Ovary (tissue), 9 donors: ENCODE results near the gene TREML1. TPM values are rescaled to one million over a fixed set of nuclear protein-coding genes. Genes with fewer than 3 reads are reported as not detected.
"Not testable (repeated sequence)": the region's sequence is repeated elsewhere in the genome, so short reads cannot be mapped to it uniquely, and the experiment has no call there.

Source experiments
- DNase-seq, 5 donors: peaks; one replicate each; pipeline ENCODE4 v3.0.0-alpha.2; 2019 to 2020
- H3K27ac ChIP-seq, 2 donors: fragments of 200-600 bp; one replicate each; pipeline versions ENCODE4 v1.5.1 to v1.8.0; 2019 to 2022
- H3K27me3 ChIP-seq: fragments of 200-600 bp; one replicate; pipeline ENCODE4 v1.8.0; 2022
- H3K36me3 ChIP-seq: fragments of 200-600 bp; sonication (generic); one replicate; pipeline ENCODE4 v1.5.1; 2019
- H3K4me1 ChIP-seq: one replicate; pipeline ENCODE4 v1.8.1; 2013; ENCODE audit warnings: mild to moderate bottlenecking, moderate library complexity; ENCODE audit not compliant: insufficient read depth
- H3K4me3 ChIP-seq: fragments of 200-600 bp; sonication (generic); one replicate; pipeline ENCODE4 v1.5.1; 2017
- H3K9me3 ChIP-seq, 2 donors: fragments of 200-600 bp in 1 of 2; sonication (generic) in 1 of 2; one replicate each; pipeline versions ENCODE4 v1.5.1 to v1.8.1; 2013 to 2019; ENCODE audit warnings: mild to moderate bottlenecking in 1 of 2, moderate library complexity in 1 of 2
- CTCF ChIP-seq, 3 donors: fragments of 450-650 bp in 2 of 3; fragments of 200-600 bp in 1 of 3; IDR thresholded peaks; one replicate each; pipeline versions ENCODE4 v1.5.1 to v1.8.0; 2016 to 2022; ENCODE audit warnings: antibody characterized with exemption in 3 of 3, mild to moderate bottlenecking in 1 of 3
- EP300 ChIP-seq: sonication (generic); formaldehyde crosslinking; IDR thresholded peaks from one replicate; pipeline ENCODE4 v1.6.1; 2017; ENCODE audit warnings: antibody characterized with exemption
- POLR2A ChIP-seq: fragments of 450-650 bp; IDR thresholded peaks from one replicate; pipeline ENCODE4 v1.6.1; 2017; ENCODE audit warnings: antibody characterized with exemption, mild to moderate bottlenecking, moderate library complexity
- WGBS, 3 donors: extraction: QIAGEN DNeasy Blood & Tissue Kit in 1 of 3; methylation state at CpG; one replicate each; pipeline versions ENCODE4 v1.1.5 to v1.1.7; 2013 to 2017; 5-methylcytosine and 5-hydroxymethylcytosine counted together
- intact Hi-C, 4 donors: fragments of 100-400 bp; cut with DNase I; formaldehyde crosslinking; loops; one replicate each; pipeline versions ENCODE4 v1.11.0 to v1.15.1; 2022 to 2023
- polyA plus RNA-seq, 2 donors: library from polyadenylated mRNA; stranded (reverse); fragments of 200-250 nt in 1 of 2; fragments of 350-450 nt in 1 of 2; fragmentation: Illumina TruSeq in 1 of 2; extraction: RNeasy Lipid Tissue Mini Kit (QIAGEN cat#74804) in 1 of 2; gene quantifications; one replicate each; pipeline ENCODE4 v1.2.3, GENCODE V29; 2013 to 2014
- total RNA-seq, 7 donors: library from RNA; depleted of rRNA in 2 of 7; stranded (reverse); fragments of >200 nt in 2 of 7; fragmentation: NEBNext Ultra II Directional in 3 of 7; extraction: Animal tissue kit (Norgen Biotek cat#: 25700) in 3 of 7; gene quantifications; one replicate each; pipeline versions ENCODE4 v1.1.0 to v1.2.4, GENCODE V29; 2016 to 2023
- donor health status: DM: no; HTN: no; CAD: no; lungs with moderate emphysema.
- donor health status: DM: no; HTN: no; CAD: no.
- donor health status: Bipolar disorder and iron deficiency.
- donor health status: DM: yes; HTN: yes; CAD: no.
- donor health status: DM: no; HTN: no; CAD: no.
- donor health status: DM: yes; HTN: yes; CAD: no.

Gene TREML1
- total and polyA plus RNA-seq, 9 donors, result 0.16 to 3.8 (median 0.38) TPM; not detected in 5

- no peak overlapping the region for H3K4me3 ChIP-seq
- no peaks in the 10 kb centered on the region for H3K4me1 ChIP-seq
- H3K36me3 ChIP-seq, result no peaks in the 10 kb centered on the region
- no peaks in the 10 kb centered on the region for H3K9me3 ChIP-seq
- no peaks in the 10 kb centered on the region for H3K27me3 ChIP-seq
- WGBS, 3 donors, result 91 to 99% (median 97%) methylated on average over 1 of the region's 1 CpG
- intact Hi-C loops, result no loop called here
- H3K27ac ChIP-seq, result no peak overlapping the region
- no peak for TF ChIP-seq POLR2A
- no peak for TF ChIP-seq CTCF (IDR thresholded peaks at IDR 0.05)
- TF ChIP-seq EP300, result no peak
- no peak for DNase-seq
Observed at GRCh38 chr6:41120058-41120457, 34.1 kb downstream of the TREML1 start.

GRCh38 chr6:41119508-41119907, 34.6 kb downstream of the TREML1 start:
- Histone ChIP-seq H3K9me3 (no peaks in the 10 kb centered on the region), H3K4me1 (no peaks in the 10 kb centered on the region), H3K4me3 (no peak overlapping the region), H3K36me3 (no peaks in the 10 kb centered on the region), H3K27ac (no peak overlapping the region), H3K27me3 (no peaks in the 10 kb centered on the region)
- 63 to 74% (median 65%) methylated on average over 1 of the region's 1 CpG for WGBS, 3 donors
- intact Hi-C loops, result no loop called here
- DNase-seq, result no peak
- TF ChIP-seq POLR2A, result no peak
- TF ChIP-seq CTCF (IDR thresholded peaks at IDR 0.05), result no peak
- TF ChIP-seq EP300, result no peak

DNA sequence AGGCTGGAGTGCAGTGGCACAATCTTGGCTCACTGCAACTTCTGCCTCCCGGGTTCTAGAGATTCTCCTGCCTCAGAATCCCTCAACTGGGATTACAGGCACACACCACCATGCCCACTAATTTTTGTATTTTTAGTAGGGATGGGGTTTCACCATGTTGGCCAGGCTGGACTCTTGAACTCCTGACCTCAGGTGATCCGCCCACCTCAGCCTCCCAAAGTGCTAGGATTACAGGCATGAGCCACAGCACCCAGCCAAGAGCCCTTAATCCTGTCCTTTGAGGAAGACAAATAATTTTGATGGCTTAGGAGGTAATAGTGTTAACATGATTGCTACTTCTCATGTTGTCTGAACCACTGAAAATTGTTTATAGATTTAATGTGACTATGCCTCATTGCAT, 39.1 kb downstream of the TREML1 start:
- DNase-seq, H3K27ac ChIP-seq, intact Hi-C loops, H3K9me3 ChIP-seq, H3K4me3 ChIP-seq, H3K27me3 ChIP-seq, H3K36me3 ChIP-seq, H3K4me1 ChIP-seq: not testable (repeated sequence)
- WGBS, 3 donors, result 90 to 97% (median 95%) methylated on average over 2 of the region's 2 CpGs

GRCh38 chr6:41111017-41111416, 43.1 kb downstream of the TREML1 start:
- intact Hi-C loops, result no loop called here
- Histone ChIP-seq H3K4me3 (no peak overlapping the region), H3K9me3 (no peaks in the 10 kb centered on the region), H3K27me3 (no peaks in the 10 kb centered on the region), H3K36me3 (no peaks in the 10 kb centered on the region), H3K4me1 (no peaks in the 10 kb centered on the region), H3K27ac (no peak overlapping the region)
- no peak for TF ChIP-seq CTCF (IDR thresholded peaks at IDR 0.05)
- TF ChIP-seq EP300, result no peak
- no peak for TF ChIP-seq POLR2A
- WGBS, 3 donors, result 80 to 87% (median 82%) methylated on average over 3 of the region's 3 CpGs
- no peak for DNase-seq

GRCh38 chr6:41103847-41104246, 50.3 kb downstream of the TREML1 start:
- WGBS, 3 donors, result 97 to 98% (median 97%) methylated on average over 3 of the region's 3 CpGs
- no peaks in the 10 kb centered on the region for H3K27me3 ChIP-seq
- DNase-seq, result no peak
- intact Hi-C loops, result no loop called here
- no peak overlapping the region for H3K27ac ChIP-seq
- H3K4me3 ChIP-seq, result no peak overlapping the region
- no peaks in the 10 kb centered on the region for H3K36me3 ChIP-seq
- H3K9me3 ChIP-seq, result no peaks in the 10 kb centered on the region
- no peaks in the 10 kb centered on the region for H3K4me1 ChIP-seq
- TF ChIP-seq CTCF (IDR thresholded peaks at IDR 0.05), result no peak
- no peak for TF ChIP-seq EP300
- TF ChIP-seq POLR2A, result no peak
